HG03097 (cell line): ENCODE results near the gene SNX25.

Experiments
- ATAC-seq: cut with Tn5 transposase; IDR thresholded peaks from one replicate; pipeline ENCODE4 v1.9.1; 2021; ENCODE audit not compliant: unreplicated experiment, low FRiP score

Gene SNX25

GRCh38 chr4:185395956-185396723 lies 186.7 kb downstream of the SNX25 start:
- peak; percentile 83 for ATAC-seq

DNA sequence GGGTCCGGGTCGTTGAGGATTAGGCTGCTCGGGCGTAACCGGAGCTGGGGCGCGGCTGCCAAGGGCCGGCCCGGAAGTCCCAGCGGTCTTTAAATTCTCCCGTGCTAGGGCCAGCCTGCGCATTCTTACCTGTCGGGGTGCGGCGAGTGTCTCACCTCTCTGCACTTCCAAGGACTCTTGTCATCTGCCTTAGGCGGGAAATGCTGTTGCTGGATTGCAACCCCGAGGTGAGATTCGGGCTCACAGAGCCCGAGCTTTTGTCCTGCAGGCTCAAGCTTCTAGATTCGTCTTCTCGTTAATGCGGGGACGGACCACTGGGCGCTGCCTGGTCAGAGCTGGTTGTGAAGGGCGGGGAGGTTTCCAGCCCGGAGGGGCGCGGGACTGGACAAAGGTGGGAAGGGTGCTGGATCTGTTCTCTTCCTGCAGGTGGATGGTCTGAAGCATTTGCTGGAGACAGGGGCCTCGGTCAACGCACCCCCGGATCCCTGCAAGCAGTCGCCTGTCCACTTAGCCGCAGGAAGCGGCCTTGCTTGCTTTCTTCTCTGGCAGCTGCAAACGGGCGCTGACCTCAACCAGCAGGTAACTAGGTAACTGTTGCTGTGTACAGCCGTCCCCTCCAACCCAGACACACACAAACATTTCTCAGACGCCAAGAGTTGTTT lies 187.5 kb downstream of the SNX25 start, which contains the start of gene ANKRD37:
TSS of gene ANKRD37 (plus strand) at position 118 of the 662 bp plus-strand sequence. CDS start at position 201, 83 bp downstream.
- ATAC-seq: no peak

DNA sequence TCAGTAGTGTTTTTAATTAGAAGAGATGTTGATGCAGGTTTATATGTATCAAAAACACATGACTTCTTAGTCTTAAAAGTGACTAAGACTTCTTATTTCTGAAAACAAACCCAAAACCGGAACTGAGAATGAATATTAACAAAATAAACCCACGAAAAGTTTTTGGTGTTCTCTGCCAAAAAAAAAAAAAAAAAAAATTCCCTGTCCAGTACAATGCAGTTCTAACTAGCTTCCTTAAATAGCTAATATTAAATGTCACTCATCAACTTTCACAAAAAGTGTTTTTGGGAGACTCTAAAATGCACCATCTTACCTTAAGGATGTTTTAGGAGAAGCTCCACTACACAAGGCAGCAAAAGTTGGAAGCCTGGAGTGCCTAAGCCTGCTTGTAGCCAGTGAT lies 189.2 kb downstream of the SNX25 start:
- ATAC-seq: no peak

DNA sequence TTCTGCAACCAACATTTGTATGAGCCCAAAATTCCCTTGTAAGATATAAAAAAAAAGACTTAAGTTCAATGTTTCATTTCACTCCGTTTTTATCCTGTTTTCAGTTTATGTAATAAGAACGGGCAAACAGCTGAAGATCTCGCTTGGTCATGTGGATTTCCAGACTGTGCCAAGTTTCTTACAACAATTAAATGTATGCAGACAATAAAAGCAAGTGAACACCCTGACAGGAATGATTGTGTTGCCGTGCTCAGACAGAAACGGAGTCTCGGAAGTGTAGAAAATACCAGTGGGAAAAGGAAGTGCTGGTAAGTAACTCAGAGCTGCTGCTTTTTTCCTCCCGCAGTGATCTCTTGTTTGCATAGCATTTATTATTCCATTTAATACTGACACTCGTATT lies 190.1 kb downstream of the SNX25 start:
- ATAC-seq: no peak

- ATAC-seq: no peak
These were observed 194.6 kb downstream of the SNX25 start for GRCh38 chr4:185404031-185404430.

DNA sequence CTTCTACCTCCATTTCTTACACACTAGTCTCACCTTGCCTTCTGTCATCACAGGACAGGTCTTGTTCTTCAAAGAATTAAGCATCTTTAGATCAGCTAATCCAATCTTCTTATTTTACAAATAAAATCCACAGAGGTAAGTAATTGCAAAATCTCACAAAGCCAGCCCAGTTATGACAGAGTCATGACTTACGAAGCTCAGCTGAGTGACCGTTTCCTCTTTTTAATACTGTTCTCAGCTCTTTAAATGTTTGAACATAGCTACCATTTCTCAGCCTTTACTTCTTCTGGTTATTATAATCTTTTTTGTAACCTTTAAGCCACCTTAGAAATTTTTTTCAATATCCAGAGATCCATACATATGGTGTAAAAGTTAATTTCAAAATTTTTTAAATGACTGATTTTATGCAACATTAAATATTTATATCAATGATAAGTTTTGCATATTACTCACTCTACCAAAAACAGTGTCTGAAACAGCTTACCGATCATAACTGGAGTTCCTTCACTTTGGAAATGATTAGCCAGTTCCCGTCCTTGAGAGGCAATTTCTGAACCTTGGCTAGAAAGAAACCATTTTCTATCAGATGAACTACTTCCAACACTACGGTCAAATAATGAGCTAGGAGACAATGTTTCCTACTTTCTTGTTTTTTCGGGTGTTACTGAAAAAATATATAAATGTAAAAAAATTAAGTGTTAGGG lies 196.1 kb downstream of the SNX25 start:
- peak; percentile 49 for ATAC-seq

GRCh38 chr4:185408432-185408831 lies 199.0 kb downstream of the SNX25 start:
- ATAC-seq: no peak

GRCh38 chr4:185411849-185412248 lies 202.5 kb downstream of the SNX25 start:
- ATAC-seq: no peak

DNA sequence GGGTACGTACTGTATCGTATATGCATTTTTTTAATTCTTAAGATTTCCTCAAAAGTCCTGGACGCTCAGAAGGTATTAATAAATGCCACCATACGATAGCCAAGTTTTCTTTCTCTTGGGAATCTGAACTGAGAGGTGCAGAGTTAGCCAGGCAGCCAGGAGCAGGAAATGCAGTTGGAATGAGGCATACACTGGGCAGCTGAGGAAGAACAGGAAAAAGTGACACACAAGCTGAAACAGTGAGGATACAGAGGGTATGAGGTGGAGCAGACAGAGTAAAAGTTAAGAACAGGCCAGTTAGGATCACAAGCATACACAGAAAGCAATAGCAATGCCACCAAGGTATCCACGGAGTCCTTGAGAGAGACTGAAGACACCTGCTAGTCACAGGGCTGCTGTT lies 203.0 kb downstream of the SNX25 start:
- ATAC-seq: no peak
